ES-I3 (cell line): ENCODE data around the gene ARL5A.
"Not testable (repeated sequence)": the region's sequence is repeated elsewhere in the genome, so short reads cannot be mapped to it uniquely, and the experiment has no call there.

ENCODE experiments used
- H3K36me3 ChIP-seq: 2 replicates; pipeline ENCODE4 v1.6.1; 2013; ENCODE audit warnings: mild to moderate bottlenecking, low read length, control low read depth, moderate library complexity; ENCODE audit not compliant: insufficient read depth
- H3K4me1 ChIP-seq: 2 replicates; pipeline ENCODE4 v1.6.1; 2013; ENCODE audit warnings: mild to moderate bottlenecking, control low read depth, low read length; ENCODE audit not compliant: insufficient read depth
- H3K9ac ChIP-seq: 2 replicates; pipeline ENCODE4 v1.6.1; 2013; ENCODE audit warnings: low read depth, mild to moderate bottlenecking, low read length, moderate library complexity
- H3K9me3 ChIP-seq: 2 replicates; pipeline ENCODE4 v1.6.1; 2013; ENCODE audit warnings: mild to moderate bottlenecking, low read length, moderate library complexity; ENCODE audit not compliant: control insufficient read depth, insufficient read depth

ARL5A gene

GRCh38 chr2:151795646-151796240 lies 32.5 kb downstream of the ARL5A start:
- peaks cover 12% of the 10 kb centered on the region; the same call in 1 of the 2 replicates for H3K4me1 ChIP-seq
- no peak overlapping the region for H3K9ac ChIP-seq
- H3K36me3 ChIP-seq: no peaks in the 10 kb centered on the region
- H3K9me3 ChIP-seq: no peaks in the 10 kb centered on the region

DNA sequence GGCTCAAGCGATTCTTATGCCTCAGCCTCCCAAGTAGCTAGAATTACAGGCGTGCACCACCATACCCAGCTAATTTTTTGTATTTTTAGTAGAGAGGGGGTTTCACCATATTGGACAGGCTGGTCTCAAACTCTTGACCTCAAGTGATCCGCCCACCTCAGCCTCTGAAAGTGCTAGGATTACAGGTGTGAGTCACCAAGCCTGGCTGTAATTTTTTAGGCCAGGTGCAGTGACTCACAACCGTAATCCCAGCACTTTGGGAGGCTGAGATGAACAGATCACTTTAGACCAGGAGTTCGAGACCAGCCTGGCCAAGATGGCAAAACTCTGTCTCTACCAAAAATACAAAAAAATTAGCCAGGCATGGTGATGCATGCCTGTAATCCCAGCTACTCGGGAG lies 33.8 kb downstream of the ARL5A start:
- peaks cover 12% of the 10 kb centered on the region; the same call in 1 of the 2 replicates for H3K4me1 ChIP-seq
- not testable (repeated sequence) for H3K9ac ChIP-seq, H3K36me3 ChIP-seq, H3K9me3 ChIP-seq

DNA sequence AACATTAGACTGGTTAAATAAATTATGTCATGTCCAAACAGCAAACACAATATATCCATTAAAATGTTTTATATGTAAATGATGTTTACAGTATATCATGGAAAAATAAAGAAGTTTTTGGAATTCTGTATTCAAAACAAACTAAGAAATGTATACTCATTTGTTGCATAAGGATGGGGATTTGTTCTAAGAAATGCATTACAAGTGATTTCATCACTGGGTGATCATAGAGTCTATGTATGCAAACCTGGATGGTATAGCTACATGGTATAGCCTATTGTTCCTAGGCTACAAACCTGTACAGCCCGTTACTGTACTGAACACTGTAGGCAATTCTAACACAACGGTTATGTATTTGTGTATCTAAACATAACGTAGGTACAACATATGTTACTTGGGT lies 35.1 kb downstream of the ARL5A start:
- H3K4me1 ChIP-seq: peaks cover 11% of the 10 kb centered on the region; the same call in 1 of the 2 replicates
- no peaks in the 10 kb centered on the region for H3K9me3 ChIP-seq
- no peak overlapping the region for H3K9ac ChIP-seq
- H3K36me3 ChIP-seq: no peaks in the 10 kb centered on the region

DNA sequence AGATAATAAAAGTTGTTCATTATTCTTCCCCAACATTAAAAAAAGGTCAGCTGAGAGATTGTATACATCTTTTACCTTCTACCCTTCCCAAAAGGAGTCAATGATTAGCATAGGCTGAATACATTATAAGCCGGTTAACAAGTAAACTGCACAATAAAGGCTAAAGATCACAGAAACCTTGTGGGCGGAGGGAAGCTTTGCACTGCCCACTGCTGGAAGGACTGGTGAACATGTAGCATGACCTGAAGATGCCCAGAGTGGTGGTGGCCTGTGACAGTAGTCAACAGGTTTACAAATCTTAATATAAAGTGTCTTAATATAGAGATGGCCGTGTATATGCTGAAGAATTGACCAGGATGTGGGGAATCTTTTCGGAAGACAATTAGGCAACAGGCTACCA lies 35.6 kb downstream of the ARL5A start:
- no peaks in the 10 kb centered on the region for H3K9me3 ChIP-seq
- peaks cover 6% of the 10 kb centered on the region; the same call in 1 of the 2 replicates for H3K4me1 ChIP-seq
- no peak overlapping the region for H3K9ac ChIP-seq

DNA sequence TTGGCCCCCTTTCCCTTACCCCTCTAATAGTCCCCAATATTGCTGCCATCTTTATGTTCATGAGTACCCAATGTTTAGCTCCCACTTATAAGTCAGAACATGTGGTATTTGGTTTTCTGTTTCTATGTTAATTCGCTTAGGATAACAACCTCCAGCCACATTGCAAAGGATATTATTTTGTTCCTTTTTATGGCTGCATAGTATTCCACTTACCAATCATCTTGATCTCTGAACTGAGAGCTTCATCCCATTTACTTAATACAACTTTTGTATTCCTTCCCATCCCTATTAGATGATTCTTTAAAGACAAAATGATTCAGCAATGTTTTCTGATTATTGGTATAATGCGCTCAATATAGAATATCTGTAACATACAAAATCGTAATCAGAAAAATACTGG lies 36.7 kb downstream of the ARL5A start:
- H3K9me3 ChIP-seq: no peaks in the 10 kb centered on the region
- H3K4me1 ChIP-seq: peaks cover 5% of the 10 kb centered on the region; the same call in 1 of the 2 replicates
- H3K9ac ChIP-seq: no peak overlapping the region
- H3K36me3 ChIP-seq: no peaks in the 10 kb centered on the region

More for the DNA sequence above, 35.6 kb downstream of the ARL5A start:
- no peaks in the 10 kb centered on the region for H3K36me3 ChIP-seq

GRCh38 chr2:151790689-151791088 lies 37.5 kb downstream of the ARL5A start:
- Histone ChIP-seq H3K4me1 (peaks cover 6% of the 10 kb centered on the region; the same call in 1 of the 2 replicates), H3K9me3 (no peaks in the 10 kb centered on the region), H3K9ac (no peak overlapping the region), H3K36me3 (no peaks in the 10 kb centered on the region)

DNA sequence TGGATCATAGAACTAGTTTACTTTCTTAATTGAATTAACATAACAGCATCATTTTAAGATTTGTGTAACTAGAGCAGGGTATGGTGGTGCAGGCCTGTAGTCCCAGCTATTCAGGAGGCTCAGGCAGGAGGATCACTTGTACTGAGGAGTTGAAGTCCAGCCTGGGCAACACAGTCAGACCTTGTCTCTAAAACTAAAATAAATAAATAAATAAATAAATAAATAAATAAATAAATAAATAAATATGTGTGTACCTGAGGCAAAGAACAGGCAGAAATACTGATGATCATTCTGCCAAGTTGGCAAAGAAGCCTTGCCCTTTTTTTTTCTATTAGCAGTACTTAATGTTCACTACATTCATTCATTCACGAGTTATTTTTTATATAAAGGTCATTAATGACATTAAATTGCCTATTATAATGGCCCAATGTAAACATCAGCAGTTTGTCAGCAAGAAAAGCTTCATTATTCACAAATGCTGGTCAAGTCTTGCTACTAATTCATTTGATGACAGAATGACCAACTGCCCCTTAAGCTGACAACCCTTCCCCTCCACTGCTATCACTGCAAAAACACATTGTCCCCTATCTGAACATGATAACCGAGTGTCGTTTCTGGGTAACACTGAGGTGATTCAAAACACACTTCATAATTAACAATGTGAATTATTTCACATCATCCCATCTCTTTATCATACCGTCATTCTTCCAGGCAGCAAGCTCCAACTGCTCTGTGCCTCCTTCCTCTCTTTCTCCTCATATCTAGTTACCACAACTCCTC lies 39.0 kb downstream of the ARL5A start:
- no peaks in the 10 kb centered on the region for H3K36me3 ChIP-seq
- H3K9me3 ChIP-seq: no peaks in the 10 kb centered on the region
- H3K9ac ChIP-seq: no peak overlapping the region
- H3K4me1 ChIP-seq: peaks cover 6% of the 10 kb centered on the region; the same call in 1 of the 2 replicates

DNA sequence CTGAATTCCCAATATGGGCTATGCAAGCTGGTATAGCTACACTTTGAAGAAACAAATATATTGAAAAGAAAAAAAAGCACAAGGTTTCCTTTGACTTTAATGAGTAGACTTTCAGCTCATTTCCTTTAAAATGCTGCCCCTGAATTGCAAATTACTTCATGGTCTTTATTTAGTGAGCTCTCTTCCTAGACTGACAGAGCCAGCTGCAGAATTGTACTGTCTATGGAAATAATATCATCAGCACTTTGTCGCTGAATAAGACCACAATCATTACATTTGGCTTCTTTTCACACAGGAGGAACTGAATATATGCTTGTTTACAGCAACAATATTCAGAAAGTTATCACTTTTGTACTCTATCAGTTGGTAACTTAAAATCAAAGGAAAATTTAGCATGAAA lies 41.7 kb downstream of the ARL5A start:
- H3K9ac ChIP-seq: no peak overlapping the region
- H3K4me1 ChIP-seq: peaks cover 6% of the 10 kb centered on the region; the same call in 1 of the 2 replicates
- H3K9me3 ChIP-seq: no peaks in the 10 kb centered on the region
- H3K36me3 ChIP-seq: no peaks in the 10 kb centered on the region

DNA sequence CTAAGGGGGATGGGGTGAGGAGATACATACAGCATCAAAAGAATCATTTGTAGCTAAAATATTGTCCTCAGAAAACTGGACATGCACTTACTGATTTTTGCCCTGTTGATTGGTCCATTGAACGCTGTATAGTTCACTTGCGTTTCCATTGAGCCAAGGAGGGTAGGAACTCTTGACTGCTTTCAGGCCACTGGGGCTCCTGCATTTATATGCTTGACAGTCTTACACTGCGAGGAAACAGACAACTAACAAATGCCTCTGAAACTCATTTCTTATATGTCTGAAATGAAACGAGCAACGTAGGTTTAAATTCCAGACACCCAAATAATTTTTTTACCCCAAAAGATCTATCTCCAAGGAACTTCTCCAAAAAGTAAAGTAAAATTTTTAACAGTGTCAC lies 42.1 kb downstream of the ARL5A start:
- peaks cover 6% of the 10 kb centered on the region; the same call in 1 of the 2 replicates for H3K4me1 ChIP-seq
- H3K36me3 ChIP-seq: no peaks in the 10 kb centered on the region
- no peaks in the 10 kb centered on the region for H3K9me3 ChIP-seq
- H3K9ac ChIP-seq: no peak overlapping the region

DNA sequence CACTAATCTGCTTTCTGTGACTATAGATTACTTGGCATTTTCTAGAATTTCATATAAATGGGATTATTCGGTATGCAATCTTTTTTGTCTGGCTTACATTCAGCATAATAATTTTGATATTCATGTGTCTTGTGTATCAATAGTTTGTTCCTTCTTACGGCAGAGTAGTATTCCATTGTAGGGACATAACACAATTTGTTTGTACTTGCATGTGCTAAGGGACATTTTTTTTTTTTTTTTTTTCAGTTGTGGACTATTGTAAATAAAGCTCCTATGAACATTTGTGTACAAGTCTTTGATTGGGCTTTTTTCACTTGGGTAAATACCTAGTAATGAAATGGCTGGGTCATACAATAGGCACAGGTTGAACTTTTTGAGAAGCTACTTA lies 45.1 kb downstream of the ARL5A start:
- H3K9ac ChIP-seq: no peak overlapping the region
- no peaks in the 10 kb centered on the region for H3K9me3 ChIP-seq
- H3K36me3 ChIP-seq: no peaks in the 10 kb centered on the region
- peaks cover 6% of the 10 kb centered on the region; the same call in 1 of the 2 replicates for H3K4me1 ChIP-seq

DNA sequence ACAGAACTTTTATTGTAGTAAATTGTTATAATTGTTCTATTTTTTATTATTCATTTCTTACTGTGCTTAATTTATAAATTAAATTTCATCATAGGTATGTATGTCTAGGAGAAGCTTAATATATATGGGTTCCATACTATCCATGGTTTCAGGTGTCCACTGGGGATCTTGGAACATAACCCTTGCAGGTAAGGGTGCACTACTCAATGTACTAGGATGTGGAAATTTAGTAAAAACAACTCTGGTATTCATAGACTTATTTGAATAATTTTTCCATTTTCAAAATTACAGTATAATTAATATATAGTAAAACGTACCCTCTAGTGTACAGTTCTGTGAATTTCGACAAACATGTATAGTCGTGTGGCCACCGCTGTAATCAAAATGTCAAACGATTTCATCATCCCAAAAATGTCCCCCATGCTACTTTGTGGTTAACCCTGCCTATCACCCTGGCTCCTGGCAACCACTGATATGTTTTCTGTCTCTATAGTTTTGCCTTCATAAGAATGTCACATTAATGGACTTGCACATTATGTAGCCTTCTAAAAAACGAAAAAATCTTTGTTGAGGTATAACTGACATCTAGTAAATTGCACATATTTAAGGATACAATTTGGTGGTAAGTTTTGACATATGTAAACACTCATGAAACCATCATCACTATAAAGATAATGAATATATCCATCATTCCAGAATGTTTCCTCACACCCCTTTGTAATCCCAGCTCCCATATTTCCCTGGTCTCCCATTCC lies 45.7 kb downstream of the ARL5A start:
- no peaks in the 10 kb centered on the region for H3K36me3 ChIP-seq
- no peaks in the 10 kb centered on the region for H3K9me3 ChIP-seq
- H3K9ac ChIP-seq: no peak overlapping the region
- peaks cover 6% of the 10 kb centered on the region; the same call in 1 of the 2 replicates for H3K4me1 ChIP-seq

GRCh38 chr2:151781642-151782041 lies 46.6 kb downstream of the ARL5A start:
- H3K9me3 ChIP-seq: no peaks in the 10 kb centered on the region
- H3K36me3 ChIP-seq: no peaks in the 10 kb centered on the region
- peaks cover 5% of the 10 kb centered on the region; the same call in 1 of the 2 replicates for H3K4me1 ChIP-seq
- H3K9ac ChIP-seq: no peak overlapping the region

DNA sequence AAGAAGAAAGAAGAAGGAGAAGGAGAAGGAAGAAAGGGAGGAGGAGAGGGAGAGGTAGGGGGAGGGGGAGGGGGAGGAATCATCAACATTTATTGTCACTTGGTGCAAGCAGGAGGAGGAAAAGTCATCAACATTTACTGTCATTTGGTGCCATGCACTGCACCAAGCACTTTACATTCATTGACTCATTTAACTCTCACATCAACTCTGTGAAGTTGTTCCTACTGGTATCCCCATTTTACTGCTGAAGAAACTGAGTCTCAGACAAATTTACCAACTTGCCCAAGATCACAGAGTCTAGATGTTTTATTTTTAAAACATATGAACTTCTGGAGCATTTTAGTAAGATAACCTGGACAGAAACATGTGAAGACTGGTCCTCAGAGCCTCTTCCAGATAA lies 47.3 kb downstream of the ARL5A start:
- Histone ChIP-seq H3K4me1 (no peaks in the 10 kb centered on the region), H3K9ac (no peak overlapping the region), H3K36me3 (peaks cover 2% of the 10 kb centered on the region; the same call in 1 of the 2 replicates), H3K9me3 (no peaks in the 10 kb centered on the region)

DNA sequence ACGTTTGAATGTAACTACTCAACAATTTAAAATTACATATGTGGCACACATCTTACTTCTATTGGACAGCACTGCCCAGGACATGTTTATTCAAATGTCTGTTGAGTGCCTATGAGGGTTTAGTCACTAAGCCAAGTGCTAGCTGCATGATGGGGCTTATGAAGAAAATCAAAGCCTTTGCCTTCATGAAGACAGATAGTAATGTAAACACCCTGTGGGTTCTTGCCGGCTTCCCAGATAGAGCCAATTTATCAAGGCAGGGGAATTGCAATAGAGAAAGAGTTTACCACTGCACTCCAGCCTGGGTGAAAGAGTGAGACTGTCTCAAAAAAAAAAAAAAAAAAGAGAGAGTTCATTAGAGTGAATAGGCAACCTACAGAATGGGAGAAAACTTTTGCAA lies 50.3 kb downstream of the ARL5A start:
- Histone ChIP-seq H3K9ac (no peak overlapping the region), H3K9me3 (no peaks in the 10 kb centered on the region), H3K4me1 (no peaks in the 10 kb centered on the region), H3K36me3 (peaks cover 5% of the 10 kb centered on the region; the same call in 1 of the 2 replicates)
